GM18951 (cell line): ENCODE measurements around the gene VPS4A.
"Not testable (repeated sequence)": the region's sequence is repeated elsewhere in the genome, so short reads cannot be mapped to it uniquely, and the experiment has no call there.

Experiments
- POLR2A ChIP-seq: IDR thresholded peaks from 4 replicates; pipeline ENCODE4 v1.6.1; 2011; ENCODE audit warnings: mild to moderate bottlenecking; ENCODE audit not compliant: insufficient read length, insufficient read depth; ENCODE audit errors: extremely low read depth
- in situ Hi-C: fragments of 300-500 bp; cut with MboI; formaldehyde crosslinking; loops from one replicate; pipeline ENCODE4 v1.12.0; 2022; ENCODE audit warnings: low sequenced_read_pairs, mixed read lengths, inconsistent platforms; ENCODE audit not compliant: unreplicated experiment

VPS4A gene

GRCh38 chr16:69286941-69287713, 24.0 kb upstream of the VPS4A start:
- no peak for TF ChIP-seq POLR2A
- in situ Hi-C loops: loop anchor here (10.0 kb wide), 1 partner anchor 142 kb away; no protein-coding TSS in a partner anchor

DNA sequence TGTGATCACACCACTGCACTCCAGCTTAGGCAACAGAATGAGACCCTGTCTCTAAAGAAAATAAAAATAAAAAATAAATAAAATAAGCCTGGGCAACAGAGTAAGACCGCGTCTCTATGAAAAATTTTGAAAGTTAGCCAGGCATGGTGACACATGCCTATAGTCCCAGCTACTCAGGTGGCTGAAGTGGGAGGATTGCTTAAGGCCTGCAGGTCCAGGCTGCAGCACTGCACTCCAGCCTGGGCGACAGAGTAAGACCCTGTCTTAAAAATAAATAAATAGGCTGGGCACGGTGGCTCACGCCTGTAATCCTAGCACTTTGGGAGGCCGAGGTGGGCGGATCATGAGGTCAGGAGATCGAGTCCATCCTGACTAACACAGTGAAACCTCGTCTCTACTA, 19.5 kb upstream of the VPS4A start:
- in situ Hi-C loops: not testable (repeated sequence)

GRCh38 chr16:69293401-69293800, 17.7 kb upstream of the VPS4A start:
- in situ Hi-C loops: no loop called here
- TF ChIP-seq POLR2A: no peak

DNA sequence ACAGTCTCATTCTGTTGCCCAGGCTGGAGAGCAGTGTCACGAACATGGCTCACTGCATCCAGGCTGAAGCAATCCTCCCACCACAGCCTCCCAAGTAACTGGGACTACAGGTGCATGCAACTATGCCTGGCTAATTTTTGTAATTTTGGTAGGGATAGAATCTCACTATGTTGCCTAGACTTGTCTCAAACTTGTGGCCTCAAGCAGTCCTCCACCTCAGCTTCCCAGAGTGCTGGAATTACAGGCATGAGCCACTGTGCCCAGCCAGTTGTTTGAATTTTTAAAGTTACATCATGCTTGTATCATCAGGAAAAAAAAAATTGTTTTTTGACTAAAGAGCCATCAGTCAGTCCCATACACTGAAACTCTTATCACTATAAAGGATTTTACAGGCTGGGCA, 17.1 kb upstream of the VPS4A start:
- no peak for TF ChIP-seq POLR2A

GRCh38 chr16:69296771-69297170, 14.4 kb upstream of the VPS4A start:
- in situ Hi-C loops: not testable (repeated sequence)

More for the DNA sequence above, 17.1 kb upstream of the VPS4A start:
- in situ Hi-C loops: no loop called here

GRCh38 chr16:69298261-69298660, 12.9 kb upstream of the VPS4A start:
- no peak for TF ChIP-seq POLR2A
- in situ Hi-C loops: no loop called here

GRCh38 chr16:69301187-69301586, 10.0 kb upstream of the VPS4A start:
- TF ChIP-seq POLR2A: no peak
- in situ Hi-C loops: loop anchor here (10.0 kb wide), 1 partner anchor 146 kb away; no protein-coding TSS in a partner anchor

DNA sequence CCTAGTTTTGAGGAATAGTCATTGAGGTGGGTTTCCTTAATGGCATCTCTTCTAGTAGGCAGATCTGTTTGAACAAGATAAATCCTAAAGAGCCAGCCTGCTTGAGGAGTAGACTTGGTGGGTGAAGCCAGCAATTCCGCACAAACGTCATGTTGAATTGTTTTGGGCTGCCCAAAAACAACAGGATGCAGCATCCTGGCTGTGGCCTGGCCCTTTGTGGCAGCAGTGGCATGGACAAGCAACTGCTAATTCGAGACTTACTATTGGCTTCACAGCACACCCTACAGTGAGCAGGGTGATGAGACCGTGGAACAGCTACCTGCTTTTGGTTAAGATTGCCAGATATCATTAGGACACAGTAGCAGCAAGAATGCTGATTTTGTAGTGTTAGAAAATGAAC, 9.3 kb upstream of the VPS4A start:
- no peak for TF ChIP-seq POLR2A
- in situ Hi-C loops: loop anchor here (10.0 kb wide), 1 partner anchor 147 kb away; no protein-coding TSS in a partner anchor

GRCh38 chr16:69302301-69302700, 8.8 kb upstream of the VPS4A start:
- in situ Hi-C loops: loop anchor here (10.0 kb wide), 1 partner anchor 148 kb away; no protein-coding TSS in a partner anchor
- TF ChIP-seq POLR2A: no peak

- in situ Hi-C loops: loop anchor here (10.0 kb wide), 1 partner anchor 151 kb away; no protein-coding TSS in a partner anchor
- no peak for TF ChIP-seq POLR2A
These were observed 5.1 kb upstream of the VPS4A start for GRCh38 chr16:69306031-69306430.

DNA sequence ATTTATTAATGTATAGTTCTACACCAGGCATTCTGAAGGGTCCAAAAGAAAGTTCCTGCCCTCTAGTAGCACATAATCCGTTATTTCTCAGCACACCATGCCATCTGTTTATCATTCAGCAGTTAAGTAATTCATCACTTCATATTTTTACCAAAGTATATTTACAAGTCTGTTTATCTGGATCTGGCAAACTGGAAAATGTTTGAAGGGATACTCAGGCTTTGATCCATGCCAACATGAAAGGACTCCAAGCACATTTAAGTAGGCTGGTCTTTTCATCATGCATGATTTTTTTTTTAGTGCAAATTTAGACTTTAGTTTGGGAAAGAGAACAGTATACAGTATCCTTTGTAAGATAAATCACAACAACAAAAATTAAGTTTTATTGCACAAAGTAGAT, 4.1 kb upstream of the VPS4A start:
- in situ Hi-C loops: loop anchor here (10.0 kb wide), 1 partner anchor 152 kb away; no protein-coding TSS in a partner anchor
- no peak for TF ChIP-seq POLR2A

DNA sequence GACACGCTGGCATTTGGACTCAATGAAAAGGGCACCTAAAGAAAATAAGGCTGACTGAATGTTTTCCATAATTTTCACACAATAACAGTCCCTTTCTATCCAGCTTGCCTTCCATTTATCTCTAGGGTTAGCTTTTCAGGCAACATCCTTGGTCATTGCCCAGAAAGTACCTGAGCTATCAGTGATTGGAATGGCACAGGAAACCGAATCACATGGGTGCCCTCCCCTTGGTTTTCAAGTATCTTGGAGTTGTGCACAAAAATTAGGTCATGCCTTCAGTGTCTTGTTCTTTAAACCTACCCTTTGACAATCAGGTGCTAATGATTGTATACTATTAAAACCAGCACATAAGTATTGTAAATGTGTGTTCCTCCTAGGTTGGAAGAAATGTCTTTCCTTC, 3.3 kb upstream of the VPS4A start:
- in situ Hi-C loops: loop anchor here (10.0 kb wide), 1 partner anchor 153 kb away; no protein-coding TSS in a partner anchor
- TF ChIP-seq POLR2A: no peak

- in situ Hi-C loops: loop anchor here (10.0 kb wide), 1 partner anchor 155 kb away; no protein-coding TSS in a partner anchor
- no peak for TF ChIP-seq POLR2A
These were observed 1.8 kb upstream of the VPS4A start for GRCh38 chr16:69309316-69309715.
